GM12878 (cell line): ENCODE measurements around the gene EPB41. TPM values are rescaled to one million over a fixed set of nuclear protein-coding genes. Genes with fewer than 3 reads are reported as not detected.
A peak's percentile ranks its signal among the peaks of the same experiment; 100 is the strongest.

ENCODE experiments used
- ATAC-seq: fragments of 200-7000 bp; cut with Tn5 transposase; 3 replicates; pipeline ENCODE4 v1.9.1; 2020; ENCODE audit warnings: mild to moderate bottlenecking, moderate library complexity
- BruUV-seq: library from RNA; stranded (reverse); fragments of 400-500 nt; replicated peaks from 2 replicates; lab custom pipeline; 2021; lab: Mats Ljungman, UMichigan
- CTCF ChIA-PET: fragments of 300-600 bp; sonication (Branson Sonifier 250); formaldehyde crosslinking; extraction: SDS; loops from one replicate; lab custom pipeline; 2021; ENCODE audit warnings: inconsistent platforms; lab: Yijun Ruan, JAX
- POLR2A ChIA-PET: fragments of 350-600 bp; formaldehyde crosslinking; extraction: SDS; loops from one replicate; lab custom pipeline; 2021; ENCODE audit warnings: inconsistent platforms; lab: Charles Lee
- RAD21 ChIA-PET: fragments of 300-600 bp; sonication (Branson Sonifier 250); formaldehyde crosslinking; loops from one replicate; lab custom pipeline; 2023; ENCODE audit warnings: antibody characterized with exemption; ENCODE audit not compliant: unreplicated experiment; lab: Charles Lee
- SMC1A ChIA-PET: fragments of 300-600 bp; sonication (Branson Sonifier 250); formaldehyde crosslinking; loops from one replicate; lab custom pipeline; 2023; ENCODE audit not compliant: unreplicated experiment, uncharacterized antibody; lab: Charles Lee
- DNase-seq: peaks from one replicate; pipeline ENCODE4 v3.0.0-alpha.2; 2011; ENCODE audit warnings: low read depth, low spot score
- FAIRE-seq: peaks from 3 replicates; lab custom pipeline; 2011; peaks lifted over from hg19 to GRCh38; lab: Jason Lieb, UNC
- H2AFZ ChIP-seq: 2 replicates; pipeline ENCODE4 v1.6.0; 2011; ENCODE audit warnings: low read depth, low read length, control low read depth; ENCODE audit not compliant: control insufficient read depth
- H3K27ac ChIP-seq: 2 replicates; pipeline ENCODE4 v1.5.1; 2011; ENCODE audit warnings: control low read depth; ENCODE audit not compliant: control insufficient read depth, insufficient read depth
- H3K27me3 ChIP-seq, 2 experiments: replicated peaks in 1 of 2; 2 replicates each; pipeline versions ENCODE4 v1.6.0 to v1.6.1; 2011; ENCODE audit warnings: low read length in 1 of 2; ENCODE audit not compliant: control insufficient read depth in 2 of 2, insufficient read depth in 2 of 2
- H3K36me3 ChIP-seq, 2 experiments: 2 replicates each; pipeline ENCODE4 v1.5.1; 2011; ENCODE audit warnings: low read length in 1 of 2; ENCODE audit not compliant: control insufficient read depth in 2 of 2, insufficient read depth in 2 of 2
- H3K4me1 ChIP-seq: 2 replicates; pipeline ENCODE4 v1.6.1; 2011; ENCODE audit warnings: mild to moderate bottlenecking, low read length, moderate library complexity, mixed read lengths; ENCODE audit not compliant: control insufficient read depth, insufficient read depth
- H3K4me2 ChIP-seq: 2 replicates; pipeline ENCODE4 v1.6.0; 2011; ENCODE audit warnings: control low read depth; ENCODE audit not compliant: control insufficient read depth, insufficient read depth
- H3K4me3 ChIP-seq: fragments of 200-600 bp; sonication (generic); 2 replicates; pipeline ENCODE4 v1.5.1; 2016
- H3K79me2 ChIP-seq: 2 replicates; pipeline ENCODE4 v1.6.0; 2011; ENCODE audit warnings: low read length; ENCODE audit not compliant: control insufficient read depth, insufficient read depth
- H3K9ac ChIP-seq: 2 replicates; pipeline ENCODE4 v1.8.0; 2011; ENCODE audit warnings: low read length, control low read depth, mixed read lengths; ENCODE audit not compliant: control insufficient read depth, insufficient read depth
- H3K9me3 ChIP-seq: replicated peaks from 3 replicates; pipeline ENCODE4 v1.5.1; 2011; ENCODE audit warnings: mild to moderate bottlenecking, low read length; ENCODE audit not compliant: control insufficient read depth, insufficient read depth
- H4K20me1 ChIP-seq: 2 replicates; pipeline ENCODE4 v1.6.0; 2011; ENCODE audit not compliant: control insufficient read depth, insufficient read depth
- BACH1 ChIP-seq: fragments of 450-650 bp; IDR thresholded peaks from 2 replicates; pipeline ENCODE4 v1.6.1; 2017; ENCODE audit warnings: mild to moderate bottlenecking, borderline replicate concordance
- CHD2 ChIP-seq: IDR thresholded peaks from 2 replicates; pipeline ENCODE4 v1.6.1; 2011; ENCODE audit warnings: low read depth, low read length, improper control_type of control experiment, borderline replicate concordance
- DPF2 ChIP-seq: fragments of 450-650 bp; IDR thresholded peaks from 2 replicates; pipeline ENCODE4 v1.6.1; 2017; ENCODE audit warnings: mild to moderate bottlenecking
- IKZF1 ChIP-seq: fragments of 450-650 bp; conservative IDR thresholded peaks from 2 replicates; pipeline ENCODE4 v1.6.1; 2017; ENCODE audit warnings: antibody characterized with exemption, mild to moderate bottlenecking
- LARP7 ChIP-seq: fragments of 450-650 bp; IDR thresholded peaks from 2 replicates; pipeline ENCODE4 v1.6.1; 2017; ENCODE audit warnings: mild to moderate bottlenecking
- PML ChIP-seq: IDR thresholded peaks from 2 replicates; pipeline ENCODE4 v1.6.1; 2012; ENCODE audit warnings: low read length, inconsistent platforms
- RBBP5 ChIP-seq: fragments of 200-600 bp; sonication (generic); conservative IDR thresholded peaks from 2 replicates; pipeline ENCODE4 v1.6.1; 2016
- SIX5 ChIP-seq: IDR thresholded peaks from 2 replicates; pipeline ENCODE4 v1.6.1; 2011; ENCODE audit warnings: mild to moderate bottlenecking, low read depth, low read length, moderate library complexity; ENCODE audit not compliant: severe bottlenecking
- SP1 ChIP-seq: IDR thresholded peaks from one replicate; pipeline ENCODE4 v1.6.1; 2011; ENCODE audit warnings: low read depth, low read length
- SUZ12 ChIP-seq: fragments of 200-600 bp; sonication (generic); IDR thresholded peaks from one replicate; pipeline ENCODE4 v1.6.1; 2018; ENCODE audit warnings: antibody characterized with exemption, mild to moderate bottlenecking; ENCODE audit not compliant: unreplicated experiment
- TARDBP ChIP-seq: IDR thresholded peaks from 2 replicates; pipeline ENCODE4 v1.6.1; 2016; ENCODE audit warnings: borderline replicate concordance
- ZNF622 ChIP-seq: fragments of 450-650 bp; IDR thresholded peaks from 2 replicates; pipeline ENCODE4 v1.6.1; 2017; ENCODE audit warnings: mild to moderate bottlenecking, inconsistent platforms
- WGBS: methylation state at CpG from one replicate; pipeline ENCODE4 v1.1.6; 2016; ENCODE audit warnings: low lambda C conversion rate; ENCODE audit not compliant: insufficient replicate concordance, insufficient coverage; ENCODE audit errors: missing lambda C conversion rate; 5-methylcytosine and 5-hydroxymethylcytosine counted together
- in situ Hi-C: fragments of 300-500 bp; cut with MboI; formaldehyde crosslinking; loops from 9 replicates; pipeline ENCODE4 v1.14.3; 2018; ENCODE audit warnings: mixed read lengths
- intact Hi-C: fragments of 100-400 bp; cut with micrococcal nuclease; formaldehyde crosslinking; loops from one replicate; pipeline ENCODE4 v1.14.2; 2022; ENCODE audit not compliant: unreplicated experiment
- polyA plus RNA-seq, 11 experiments: library from polyadenylated mRNA; depleted of rRNA in 4 of 11; unstranded in 6 of 11; stranded (reverse) in 5 of 11; fragments of >200 nt; fragmentation: Nextera tagmentation in 4 of 11; fragmentation: Illumina TruSeq in 1 of 11; extraction: Ambion mirVana in 4 of 11; extraction: Trizol in 1 of 11; gene quantifications; 1 replicate in 1 of 11; 2 replicates in 10 of 11; pipeline versions ENCODE4 v1.2.1 to v1.2.3, GENCODE V29; 2011 to 2016; ENCODE audit warnings: inconsistent platforms in 2 of 11, missing spikeins in 2 of 11, low read depth in 1 of 11
- total RNA-seq, 4 experiments: library from RNA; depleted of rRNA in 3 of 4; stranded (reverse); fragments of >200 nt in 3 of 4; fragmentation: Illumina TruSeq in 1 of 4; extraction: Trizol in 1 of 4; gene quantifications; 2 replicates each; pipeline versions ENCODE4 v1.2.1 to v1.2.3, GENCODE V29; 2013 to 2021
- TF ChIP-seq, protein P1 (sequence below): IDR thresholded peaks from 2 replicates; pipeline ENCODE4 v1.6.1; 2011; ENCODE audit warnings: borderline replicate concordance, low read depth, mild to moderate bottlenecking, moderate library complexity, mixed read lengths, low read length; ENCODE audit not compliant: insufficient read depth; ENCODE audit errors: extremely low read length
- TF ChIP-seq, protein P2 (sequence below): fragments of 450-650 bp; formaldehyde crosslinking; IDR thresholded peaks from 2 replicates; pipeline ENCODE4 v1.4.0; 2022; ENCODE audit warnings: mild to moderate bottlenecking, moderate library complexity
- TF ChIP-seq, protein P3 (sequence below): IDR thresholded peaks from 2 replicates; pipeline ENCODE4 v1.6.1; 2011; ENCODE audit warnings: low read depth, mild to moderate bottlenecking, low read length, moderate library complexity, borderline replicate concordance; ENCODE audit errors: extremely low read depth

EPB41 gene
- total and polyA plus RNA-seq, 10 of the 15 experiments (the other 5 are each of a cell fraction or from before 2014, with no cell fraction given) = 1.1 to 77.6 (median 58.8) TPM

DNA sequence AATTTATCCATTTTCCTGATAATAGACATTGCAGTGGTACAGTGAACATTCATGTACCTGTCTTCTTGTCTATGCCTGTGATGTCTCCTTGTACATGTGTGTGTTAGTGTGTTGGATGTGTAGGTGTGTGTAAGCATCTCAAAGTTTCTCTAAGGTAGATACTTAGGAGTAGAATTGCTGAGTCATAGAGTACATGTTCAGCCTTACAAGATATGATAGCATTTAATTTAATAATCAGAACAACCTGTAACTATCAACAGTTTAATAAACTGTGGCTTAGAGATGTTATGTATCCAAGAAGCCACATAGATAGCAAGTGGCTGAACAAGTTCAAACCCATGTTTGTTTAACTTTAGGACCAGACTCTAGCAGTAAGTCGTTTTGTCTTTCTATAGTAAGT lies 35.6 kb downstream of the EPB41 start:
- ChIA-PET RAD21 (no interaction called here), CTCF (interaction anchor here (0.6 to 1.0 kb wide), 2 partner anchors 27 to 83 kb away, joined by 3 to 4 read pairs; no protein-coding TSS in a partner anchor), SMC1A (interaction anchor here (0.6 to 2.1 kb wide), 3 partner anchors 11 to 128 kb away, joined by 3 to 5 read pairs (median 3); no protein-coding TSS in a partner anchor), POLR2A (interaction anchor here (0.8 kb wide), 1 partner anchor 9 kb away, joined by 3 read pairs; no protein-coding TSS in a partner anchor)
- Histone ChIP-seq H3K4me1 (no peaks in the 10 kb centered on the region), H3K9me3 (no peaks in the 10 kb centered on the region), H3K4me3 (no peak overlapping the region), H3K36me3 (no peaks in the 10 kb centered on the region), H3K4me2 (no peak overlapping the region), H3K27ac (no peak overlapping the region), H3K79me2 (no peaks in the 10 kb centered on the region), H4K20me1 (no peaks in the 10 kb centered on the region), H3K9ac (no peak overlapping the region), H3K27me3 (no peaks in the 10 kb centered on the region), H2AFZ (no peak overlapping the region)
- no peak for FAIRE-seq
- no TSS peak for BruUV-seq
- TF ChIP-seq BACH1 = 0 out of 2 replicates have a peak, but pooled peaks have one; percentile 29
- no peak for TF ChIP-seq SIX5
- TF ChIP-seq ZNF622 = no peak
- ATAC-seq = no peak
- intact Hi-C loops (no loop called here), in situ Hi-C loops (no loop called here)
- WGBS = 22% methylated on average over 1 of the region's 1 CpG
- DNase-seq = no peak

DNA sequence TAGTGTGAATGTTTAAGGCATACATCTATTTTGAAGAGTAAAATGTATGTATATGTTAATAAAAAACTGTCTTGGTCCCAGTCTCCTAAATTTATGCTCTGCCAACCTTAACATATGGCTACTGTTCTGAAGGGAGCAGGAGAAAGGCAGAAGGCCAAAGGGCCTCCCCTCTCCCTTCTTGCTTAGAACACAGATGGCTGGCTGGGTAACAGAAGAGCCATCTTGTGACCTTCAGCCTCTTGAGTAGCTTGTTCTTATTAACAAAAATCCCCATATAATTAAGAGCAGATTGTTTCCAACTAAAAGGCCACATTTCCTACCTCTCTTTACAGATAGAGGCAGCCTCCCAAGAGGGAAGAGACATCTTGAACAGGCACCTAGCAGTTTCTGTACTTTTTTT lies 36.1 kb downstream of the EPB41 start:
- ATAC-seq (no peak), FAIRE-seq (no peak), DNase-seq (no peak)
- POLR2A ChIA-PET = no interaction called here
- H3K4me2 ChIP-seq = no peak overlapping the region
- RAD21 ChIA-PET = no interaction called here
- no peaks in the 10 kb centered on the region for H3K27me3 ChIP-seq
- H3K79me2 ChIP-seq = no peaks in the 10 kb centered on the region
- intact Hi-C loops (no loop called here), in situ Hi-C loops (no loop called here)
- no peaks in the 10 kb centered on the region for H3K9me3 ChIP-seq
- CTCF ChIA-PET = interaction anchor here (0.6 to 1.0 kb wide), 2 partner anchors 26 to 83 kb away, joined by 3 to 4 read pairs; no protein-coding TSS in a partner anchor
- H3K4me1 ChIP-seq = no peaks in the 10 kb centered on the region
- no peak overlapping the region for H3K9ac ChIP-seq
- H3K36me3 ChIP-seq = no peaks in the 10 kb centered on the region
- SMC1A ChIA-PET = interaction anchor here (0.6 to 2.1 kb wide), 2 partner anchors 11 to 127 kb away, joined by 3 to 5 read pairs; no protein-coding TSS in a partner anchor
- H2AFZ ChIP-seq = no peak overlapping the region
- no TSS peak for BruUV-seq
- H3K27ac ChIP-seq = no peak overlapping the region
- H4K20me1 ChIP-seq = no peaks in the 10 kb centered on the region
- H3K4me3 ChIP-seq = no peak overlapping the region
- TF ChIP-seq TARDBP (no peak), SUZ12 (no peak), DPF2 (no peak), IKZF1 (no peak), RBBP5 (no peak), LARP7 (no peak), PML (no peak), CHD2 (no peak), SP1 (no peak)
- TF ChIP-seq, protein P1, sequence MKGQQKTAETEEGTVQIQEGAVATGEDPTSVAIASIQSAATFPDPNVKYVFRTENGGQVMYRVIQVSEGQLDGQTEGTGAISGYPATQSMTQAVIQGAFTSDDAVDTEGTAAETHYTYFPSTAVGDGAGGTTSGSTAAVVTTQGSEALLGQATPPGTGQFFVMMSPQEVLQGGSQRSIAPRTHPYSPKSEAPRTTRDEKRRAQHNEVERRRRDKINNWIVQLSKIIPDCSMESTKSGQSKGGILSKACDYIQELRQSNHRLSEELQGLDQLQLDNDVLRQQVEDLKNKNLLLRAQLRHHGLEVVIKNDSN = no peak
- TF ChIP-seq, protein P2, sequence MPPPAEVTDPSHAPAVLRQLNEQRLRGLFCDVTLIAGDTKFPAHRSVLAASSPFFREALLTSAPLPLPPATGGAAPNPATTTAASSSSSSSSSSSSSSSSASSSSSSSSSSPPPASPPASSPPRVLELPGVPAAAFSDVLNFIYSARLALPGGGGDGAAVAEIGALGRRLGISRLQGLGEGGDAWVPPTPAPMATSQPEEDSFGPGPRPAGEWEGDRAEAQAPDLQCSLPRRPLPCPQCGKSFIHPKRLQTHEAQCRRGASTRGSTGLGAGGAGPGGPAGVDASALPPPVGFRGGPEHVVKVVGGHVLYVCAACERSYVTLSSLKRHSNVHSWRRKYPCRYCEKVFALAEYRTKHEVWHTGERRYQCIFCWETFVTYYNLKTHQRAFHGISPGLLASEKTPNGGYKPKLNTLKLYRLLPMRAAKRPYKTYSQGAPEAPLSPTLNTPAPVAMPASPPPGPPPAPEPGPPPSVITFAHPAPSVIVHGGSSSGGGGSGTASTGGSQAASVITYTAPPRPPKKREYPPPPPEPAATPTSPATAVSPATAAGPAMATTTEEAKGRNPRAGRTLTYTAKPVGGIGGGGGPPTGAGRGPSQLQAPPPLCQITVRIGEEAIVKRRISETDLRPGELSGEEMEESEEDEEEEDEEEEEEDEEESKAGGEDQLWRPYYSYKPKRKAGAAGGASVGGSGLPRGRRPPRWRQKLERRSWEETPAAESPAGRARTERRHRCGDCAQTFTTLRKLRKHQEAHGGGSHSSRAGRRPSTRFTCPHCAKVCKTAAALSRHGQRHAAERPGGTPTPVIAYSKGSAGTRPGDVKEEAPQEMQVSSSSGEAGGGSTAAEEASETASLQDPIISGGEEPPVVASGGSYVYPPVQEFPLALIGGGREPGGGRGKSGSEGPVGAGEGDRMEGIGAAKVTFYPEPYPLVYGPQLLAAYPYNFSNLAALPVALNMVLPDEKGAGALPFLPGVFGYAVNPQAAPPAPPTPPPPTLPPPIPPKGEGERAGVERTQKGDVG (CRISPR knock-in tag) = no peak
- TF ChIP-seq, protein P3, sequence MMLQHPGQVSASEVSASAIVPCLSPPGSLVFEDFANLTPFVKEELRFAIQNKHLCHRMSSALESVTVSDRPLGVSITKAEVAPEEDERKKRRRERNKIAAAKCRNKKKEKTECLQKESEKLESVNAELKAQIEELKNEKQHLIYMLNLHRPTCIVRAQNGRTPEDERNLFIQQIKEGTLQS = no peak
